Skeletal muscle tissue (tissue), 4 donors: ENCODE data around the gene NIPBL. TPM values are rescaled to one million over a fixed set of nuclear protein-coding genes. Genes with fewer than 3 reads are reported as not detected.
"Not testable (repeated sequence)": the region's sequence is repeated elsewhere in the genome, so short reads cannot be mapped to it uniquely, and the experiment has no call there.

Source experiments
- H3K27ac ChIP-seq: one replicate; pipeline ENCODE4 v1.7.0; 2013; ENCODE audit warnings: mild to moderate bottlenecking, low read depth, low read length, inconsistent platforms
- H3K27me3 ChIP-seq, 3 donors: one replicate each; pipeline ENCODE4 v1.7.0; 2013; ENCODE audit warnings: low read length in 3 of 3; ENCODE audit not compliant: control insufficient read depth in 3 of 3, insufficient read depth in 3 of 3
- H3K36me3 ChIP-seq, 3 donors: one replicate each; pipeline ENCODE4 v1.7.0; 2013; ENCODE audit warnings: low read length in 3 of 3; ENCODE audit not compliant: control insufficient read depth in 3 of 3, insufficient read depth in 3 of 3
- H3K4me1 ChIP-seq, 3 donors: one replicate each; pipeline ENCODE4 v1.7.0; 2013; ENCODE audit warnings: low read length in 3 of 3, mild to moderate bottlenecking in 3 of 3; ENCODE audit not compliant: control insufficient read depth in 3 of 3, insufficient read depth in 3 of 3
- H3K4me3 ChIP-seq, 3 donors: one replicate each; pipeline ENCODE4 v1.7.0; 2013; ENCODE audit warnings: low read length in 3 of 3
- H3K9ac ChIP-seq, 3 donors: one replicate each; pipeline ENCODE4 v1.7.0; 2013; ENCODE audit warnings: low read length in 3 of 3, mild to moderate bottlenecking in 3 of 3, moderate library complexity in 2 of 3, low read depth in 1 of 3
- H3K9me3 ChIP-seq, 3 donors: one replicate each; pipeline ENCODE4 v1.7.0; 2013; ENCODE audit warnings: low read length in 3 of 3; ENCODE audit not compliant: control insufficient read depth in 3 of 3
- total RNA-seq: library from RNA; depleted of rRNA; stranded (reverse); fragments of >200 nt; gene quantifications from one replicate; pipeline ENCODE4 v1.2.3, GENCODE V29; 2014
- donor health status: Osteomylitis.

Gene NIPBL
- total RNA-seq, 1 donor from 2014 or later = 36.5 TPM

GRCh38 chr5:36900283-36900682 lies 23.7 kb downstream of the NIPBL start:
- Histone ChIP-seq H3K27me3 (no peaks in the 10 kb centered on the region), H3K4me1 (peaks cover 6 to 10% (median 7%) of the 10 kb centered on the region in 3 donors), H3K9ac (no peak overlapping the region), H3K27ac (no peak overlapping the region), H3K9me3 (peaks cover 0 to 3% (median 3%) of the 10 kb centered on the region in 3 donors), H3K36me3 (no peaks in the 10 kb centered on the region), H3K4me3 (no peak overlapping the region)

- not testable (repeated sequence) for H3K4me1 ChIP-seq, H3K27me3 ChIP-seq
Measured at GRCh38 chr5:36901077-36901476, 24.5 kb downstream of the NIPBL start.

GRCh38 chr5:36901856-36902255 lies 25.3 kb downstream of the NIPBL start:
- no peaks in the 10 kb centered on the region for H3K27me3 ChIP-seq
- peaks cover 0 to 3% (median 3%) of the 10 kb centered on the region in 3 donors for H3K9me3 ChIP-seq
- peaks cover 6 to 10% (median 7%) of the 10 kb centered on the region in 3 donors for H3K4me1 ChIP-seq
- H3K36me3 ChIP-seq = no peaks in the 10 kb centered on the region
- H3K27ac ChIP-seq = no peak overlapping the region
- H3K4me3 ChIP-seq = no peak overlapping the region
- H3K9ac ChIP-seq = no peak overlapping the region

More at GRCh38 chr5:36901077-36901476, 24.5 kb downstream of the NIPBL start:
- not testable (repeated sequence) for H3K4me3 ChIP-seq, H3K36me3 ChIP-seq, H3K9ac ChIP-seq, H3K9me3 ChIP-seq, H3K27ac ChIP-seq

DNA sequence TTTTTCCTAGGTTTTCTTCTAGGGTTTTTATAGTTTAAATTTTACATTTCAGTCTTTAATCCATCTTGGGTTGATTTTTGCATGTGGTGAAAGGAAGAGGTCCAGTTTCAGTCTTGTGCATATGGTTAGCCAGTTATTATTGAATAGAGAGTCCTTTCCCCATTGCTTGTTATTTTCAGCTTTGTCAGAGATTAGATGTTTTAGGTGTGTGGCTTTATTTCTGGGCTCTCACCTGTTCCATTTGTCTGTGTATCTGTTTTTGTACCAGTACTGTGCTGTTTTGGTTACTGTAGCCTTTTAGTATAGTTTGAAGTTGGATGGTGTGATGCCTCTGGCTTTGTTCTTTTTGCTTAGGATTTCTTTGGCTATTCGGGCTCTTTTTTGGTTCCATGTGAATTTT lies 25.8 kb downstream of the NIPBL start:
- Histone ChIP-seq H3K9ac (no peak overlapping the region), H3K4me1 (peaks cover 6 to 10% (median 7%) of the 10 kb centered on the region in 3 donors), H3K9me3 (peaks cover 0 to 3% (median 3%) of the 10 kb centered on the region in 3 donors), H3K36me3 (no peaks in the 10 kb centered on the region), H3K4me3 (no peak overlapping the region), H3K27me3 (no peaks in the 10 kb centered on the region), H3K27ac (no peak overlapping the region)

DNA sequence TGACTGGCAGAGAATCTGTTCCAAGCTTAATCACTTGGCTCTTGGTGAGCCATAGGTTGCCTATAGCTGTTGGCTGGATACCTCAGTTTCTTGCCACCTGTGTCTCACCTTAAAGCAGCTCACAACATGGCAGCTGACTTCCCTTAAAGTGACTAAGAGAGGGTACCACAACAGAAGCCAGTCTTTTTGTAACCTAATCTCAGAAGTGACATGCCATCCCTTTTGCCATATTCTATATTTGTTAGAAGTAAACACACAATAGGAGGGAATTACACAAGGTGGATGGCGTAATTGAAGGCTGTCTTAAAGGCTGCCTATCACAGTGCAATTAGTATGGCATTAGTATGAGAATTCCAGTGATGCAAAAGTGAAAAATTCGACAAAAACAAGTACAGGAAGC lies 28.1 kb downstream of the NIPBL start:
- Histone ChIP-seq H3K36me3 (no peaks in the 10 kb centered on the region), H3K9ac (no peak overlapping the region), H3K9me3 (peaks cover 0 to 3% (median 3%) of the 10 kb centered on the region in 3 donors), H3K27me3 (no peaks in the 10 kb centered on the region), H3K4me1 (peaks cover 3 to 6% (median 6%) of the 10 kb centered on the region in 3 donors), H3K27ac (no peak overlapping the region), H3K4me3 (no peak overlapping the region)

DNA sequence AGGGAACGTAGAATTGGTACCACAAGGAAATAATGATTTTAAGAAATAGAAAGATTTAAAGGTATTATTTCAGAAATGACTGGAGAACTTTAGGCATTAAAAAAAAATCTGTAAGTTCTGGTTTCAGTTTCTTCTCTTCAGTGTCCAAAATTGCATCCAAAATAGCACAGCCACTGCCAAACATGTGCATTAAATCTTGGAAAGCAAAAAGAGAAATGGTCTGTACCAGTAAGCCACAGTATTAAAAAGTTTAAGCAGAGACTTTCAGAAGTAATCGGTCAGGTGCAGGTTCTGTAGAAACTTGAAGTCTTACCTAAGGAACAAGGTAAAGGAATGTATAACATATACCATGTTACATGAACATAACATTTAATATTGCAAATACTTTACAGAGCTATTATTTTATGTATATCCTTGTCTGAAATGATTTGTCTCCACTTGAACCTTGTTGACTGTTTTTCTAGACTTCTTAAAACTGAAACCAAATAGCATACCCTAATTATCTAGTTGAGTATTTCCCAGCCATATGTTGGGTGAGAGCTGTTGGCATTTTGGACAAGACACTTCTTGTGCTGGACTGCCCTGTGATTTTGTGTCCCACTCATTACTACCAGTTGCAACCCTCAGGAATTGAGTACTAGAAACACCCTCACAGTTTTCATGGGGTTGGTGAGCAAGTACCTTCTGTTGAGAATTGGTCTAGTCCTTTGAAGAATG lies 32.1 kb downstream of the NIPBL start:
- H3K27me3 ChIP-seq = no peaks in the 10 kb centered on the region
- H3K4me3 ChIP-seq = no peak overlapping the region
- H3K27ac ChIP-seq = no peak overlapping the region
- H3K36me3 ChIP-seq = no peaks in the 10 kb centered on the region
- H3K9me3 ChIP-seq = no peaks in the 10 kb centered on the region
- H3K9ac ChIP-seq = no peak overlapping the region
- peaks cover 0 to 6% (median 4%) of the 10 kb centered on the region in 3 donors for H3K4me1 ChIP-seq

GRCh38 chr5:36915653-36916052 lies 39.1 kb downstream of the NIPBL start:
- Histone ChIP-seq H3K36me3 (no peaks in the 10 kb centered on the region), H3K9me3 (no peaks in the 10 kb centered on the region), H3K4me3 (no peak overlapping the region), H3K27ac (no peak overlapping the region), H3K9ac (no peak overlapping the region), H3K4me1 (peaks cover 2 to 7% (median 4%) of the 10 kb centered on the region in 3 donors), H3K27me3 (no peaks in the 10 kb centered on the region)

GRCh38 chr5:36916614-36917013 lies 40.0 kb downstream of the NIPBL start:
- not testable (repeated sequence) for H3K27ac ChIP-seq, H3K9ac ChIP-seq, H3K36me3 ChIP-seq, H3K9me3 ChIP-seq, H3K4me3 ChIP-seq, H3K4me1 ChIP-seq, H3K27me3 ChIP-seq

GRCh38 chr5:36917358-36917757 lies 40.8 kb downstream of the NIPBL start:
- not testable (repeated sequence) for H3K9me3 ChIP-seq, H3K36me3 ChIP-seq, H3K4me1 ChIP-seq, H3K4me3 ChIP-seq, H3K27me3 ChIP-seq, H3K27ac ChIP-seq, H3K9ac ChIP-seq

DNA sequence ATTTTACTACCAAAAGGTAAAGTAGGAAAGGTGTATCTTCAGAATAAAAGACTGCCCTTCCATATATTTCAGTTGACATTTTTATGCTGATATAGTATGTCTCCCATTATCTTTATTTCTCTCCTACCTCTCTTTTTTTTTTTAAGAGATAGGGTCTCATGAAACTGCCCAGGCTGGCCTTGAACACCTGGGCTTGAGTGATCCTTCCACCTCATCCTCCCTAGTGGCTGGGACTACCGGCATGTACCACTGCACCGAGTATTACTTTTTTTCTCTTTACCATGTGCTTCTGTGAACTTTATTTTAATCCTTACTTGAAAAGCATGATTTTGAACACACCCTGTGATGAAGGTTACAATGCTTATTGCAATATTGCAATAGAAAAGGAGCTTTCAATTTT lies 42.7 kb downstream of the NIPBL start:
- H3K9me3 ChIP-seq = no peaks in the 10 kb centered on the region
- peaks cover 4 to 7% (median 4%) of the 10 kb centered on the region in 3 donors for H3K4me1 ChIP-seq
- H3K27ac ChIP-seq = no peak overlapping the region
- H3K9ac ChIP-seq = no peak overlapping the region
- H3K27me3 ChIP-seq = no peaks in the 10 kb centered on the region
- H3K4me3 ChIP-seq = no peak overlapping the region
- H3K36me3 ChIP-seq = no peaks in the 10 kb centered on the region
